Vagina (tissue), 2 donors: ENCODE data around the gene KDM2A.

Experiments used
- POLR2A ChIP-seq, 2 donors: fragments of 450-650 bp; IDR thresholded peaks; one replicate each; pipeline ENCODE4 v1.6.1; 2017; ENCODE audit warnings: antibody characterized with exemption in 2 of 2, mild to moderate bottlenecking in 2 of 2, moderate library complexity in 2 of 2
- TF ChIP-seq, protein P1 (sequence below), 3 experiments: fragments of 450-650 bp in 2 of 3; fragments of 200-600 bp in 1 of 3; sonication (generic) in 1 of 3; IDR thresholded peaks; one replicate each; pipeline ENCODE4 v1.5.1; 2017 to 2019; ENCODE audit warnings: antibody characterized with exemption in 3 of 3, mild to moderate bottlenecking in 2 of 3, moderate library complexity in 2 of 3

DNA sequence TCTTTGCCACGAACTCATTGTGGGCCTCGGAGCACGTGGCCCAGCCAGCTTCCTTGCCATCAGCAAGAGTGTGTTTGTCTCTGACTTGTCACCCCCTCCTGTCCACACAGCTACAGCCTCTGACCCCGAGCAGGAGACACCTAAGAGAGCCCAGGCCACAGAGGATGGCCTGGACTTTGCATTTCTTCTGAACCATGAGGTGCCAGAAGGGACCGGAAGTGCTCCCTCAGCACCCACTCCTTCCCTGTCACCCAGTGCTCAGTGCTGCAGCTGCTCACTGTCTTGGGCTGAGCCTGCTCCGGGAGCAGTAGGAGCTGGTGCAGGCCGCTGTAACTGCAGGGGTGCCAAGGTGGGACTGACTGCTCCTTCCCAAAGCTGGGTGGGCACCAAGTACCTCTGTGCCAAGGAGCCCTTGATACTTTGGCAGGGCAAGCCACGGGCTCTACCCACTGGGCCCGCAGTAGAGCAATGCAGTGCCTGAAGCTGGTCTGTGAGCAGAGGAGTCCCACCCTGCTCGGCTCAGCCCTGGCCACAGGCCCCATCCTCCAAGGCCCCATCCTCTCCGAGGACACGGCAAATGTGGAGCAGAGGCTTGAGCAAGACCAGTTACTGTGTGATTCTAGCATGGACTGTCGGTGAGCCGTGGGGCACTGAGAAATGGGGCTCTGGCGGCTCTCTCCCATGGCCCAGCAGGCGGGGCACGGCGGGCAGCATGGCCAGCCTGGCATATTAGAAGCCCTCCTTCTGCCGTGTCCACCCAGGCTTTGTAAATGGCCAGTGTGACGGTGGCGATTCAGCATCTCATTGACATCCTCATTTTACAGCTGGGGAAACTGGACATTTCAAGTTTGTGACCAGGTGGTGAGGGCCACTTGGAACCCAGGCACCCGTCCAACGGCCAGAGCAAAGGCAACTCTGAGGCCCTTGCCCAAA is 153.5 kb downstream of the KDM2A start:
- TF ChIP-seq, protein P1, sequence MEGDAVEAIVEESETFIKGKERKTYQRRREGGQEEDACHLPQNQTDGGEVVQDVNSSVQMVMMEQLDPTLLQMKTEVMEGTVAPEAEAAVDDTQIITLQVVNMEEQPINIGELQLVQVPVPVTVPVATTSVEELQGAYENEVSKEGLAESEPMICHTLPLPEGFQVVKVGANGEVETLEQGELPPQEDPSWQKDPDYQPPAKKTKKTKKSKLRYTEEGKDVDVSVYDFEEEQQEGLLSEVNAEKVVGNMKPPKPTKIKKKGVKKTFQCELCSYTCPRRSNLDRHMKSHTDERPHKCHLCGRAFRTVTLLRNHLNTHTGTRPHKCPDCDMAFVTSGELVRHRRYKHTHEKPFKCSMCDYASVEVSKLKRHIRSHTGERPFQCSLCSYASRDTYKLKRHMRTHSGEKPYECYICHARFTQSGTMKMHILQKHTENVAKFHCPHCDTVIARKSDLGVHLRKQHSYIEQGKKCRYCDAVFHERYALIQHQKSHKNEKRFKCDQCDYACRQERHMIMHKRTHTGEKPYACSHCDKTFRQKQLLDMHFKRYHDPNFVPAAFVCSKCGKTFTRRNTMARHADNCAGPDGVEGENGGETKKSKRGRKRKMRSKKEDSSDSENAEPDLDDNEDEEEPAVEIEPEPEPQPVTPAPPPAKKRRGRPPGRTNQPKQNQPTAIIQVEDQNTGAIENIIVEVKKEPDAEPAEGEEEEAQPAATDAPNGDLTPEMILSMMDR (IDR thresholded peaks at IDR 0.05), result no peak
- TF ChIP-seq POLR2A (IDR thresholded peaks at IDR 0.05), result no peak
